Right lung (tissue), 5 donors: ENCODE results near the gene APOO. TPM values are rescaled to one million over a fixed set of nuclear protein-coding genes. Genes with fewer than 3 reads are reported as not detected.
"Not testable (repeated sequence)": the region's sequence is repeated elsewhere in the genome, so short reads cannot be mapped to it uniquely, and the experiment has no call there.

Experiments
- DNase-seq, 2 donors: peaks; one replicate each; pipeline ENCODE4 v3.0.0-alpha.2; 2013
- polyA plus RNA-seq, 5 donors: library from polyadenylated mRNA; unstranded; fragments of 120-200 nt; gene quantifications; one replicate each; pipeline versions ENCODE4 v1.2.1 to v1.2.3, GENCODE V29; 2013; ENCODE audit warnings: inconsistent platforms in 1 of 5, low replicate concordance in 1 of 5; ENCODE audit not compliant: insufficient read length in 5 of 5, insufficient read depth in 1 of 5

Gene APOO
- polyA plus RNA-seq, 5 donors = 16.8 to 23.6 (median 21.6) TPM

- DNase-seq = no peak
These were observed 674 bp upstream of the APOO start for GRCh38 chrX:23908219-23909004.

GRCh38 chrX:23907111-23907497 lies 634 bp downstream of the APOO start:
- DNase-seq = no peak

- no peak for DNase-seq
These were observed 3.6 kb downstream of the APOO start for GRCh38 chrX:23904096-23904495.

GRCh38 chrX:23902419-23902818 lies 5.3 kb downstream of the APOO start:
- peak; percentile 64 to 72 for DNase-seq

- DNase-seq = peak in 1 of 2 donors; percentile 72
These were observed 5.9 kb downstream of the APOO start for GRCh38 chrX:23901805-23902204.

- DNase-seq = no peak
These were observed 6.7 kb downstream of the APOO start for GRCh38 chrX:23901060-23901459.

- DNase-seq = no peak
These were observed 7.4 kb downstream of the APOO start for GRCh38 chrX:23900220-23900797.

GRCh38 chrX:23898412-23898959 lies 9.3 kb downstream of the APOO start:
- no peak for DNase-seq

GRCh38 chrX:23896981-23897380 lies 10.8 kb downstream of the APOO start:
- DNase-seq = no peak

GRCh38 chrX:23896539-23896938 lies 11.2 kb downstream of the APOO start:
- DNase-seq = not testable (repeated sequence)

GRCh38 chrX:23894993-23895392 lies 12.7 kb downstream of the APOO start:
- DNase-seq = not testable (repeated sequence)

- no peak for DNase-seq
These were observed 16.8 kb downstream of the APOO start for GRCh38 chrX:23890933-23891332.

GRCh38 chrX:23888887-23889501 lies 18.7 kb downstream of the APOO start:
- no peak for DNase-seq

GRCh38 chrX:23887918-23888317 lies 19.8 kb downstream of the APOO start:
- no peak for DNase-seq

- DNase-seq = no peak
These were observed 20.3 kb downstream of the APOO start for GRCh38 chrX:23887451-23887850.

- no peak for DNase-seq
These were observed 21.9 kb downstream of the APOO start for GRCh38 chrX:23885803-23886202.

GRCh38 chrX:23884427-23885024 lies 23.2 kb downstream of the APOO start:
- DNase-seq = no peak

GRCh38 chrX:23883737-23884354 lies 23.9 kb downstream of the APOO start:
- no peak for DNase-seq

GRCh38 chrX:23879380-23880090 lies 28.2 kb downstream of the APOO start:
- no peak for DNase-seq

GRCh38 chrX:23871905-23872546 lies 35.7 kb downstream of the APOO start:
- DNase-seq = no peak

- no peak for DNase-seq
These were observed 37.7 kb downstream of the APOO start for GRCh38 chrX:23870041-23870440.
